GM19193 (cell line): Measurements from ENCODE around the gene ATP8A1.

Experiments
- POLR2A ChIP-seq: IDR thresholded peaks from 4 replicates; pipeline ENCODE4 v1.6.1; 2011; ENCODE audit not compliant: insufficient read depth, insufficient read length; ENCODE audit errors: extremely low read depth

The ATP8A1 gene

DNA sequence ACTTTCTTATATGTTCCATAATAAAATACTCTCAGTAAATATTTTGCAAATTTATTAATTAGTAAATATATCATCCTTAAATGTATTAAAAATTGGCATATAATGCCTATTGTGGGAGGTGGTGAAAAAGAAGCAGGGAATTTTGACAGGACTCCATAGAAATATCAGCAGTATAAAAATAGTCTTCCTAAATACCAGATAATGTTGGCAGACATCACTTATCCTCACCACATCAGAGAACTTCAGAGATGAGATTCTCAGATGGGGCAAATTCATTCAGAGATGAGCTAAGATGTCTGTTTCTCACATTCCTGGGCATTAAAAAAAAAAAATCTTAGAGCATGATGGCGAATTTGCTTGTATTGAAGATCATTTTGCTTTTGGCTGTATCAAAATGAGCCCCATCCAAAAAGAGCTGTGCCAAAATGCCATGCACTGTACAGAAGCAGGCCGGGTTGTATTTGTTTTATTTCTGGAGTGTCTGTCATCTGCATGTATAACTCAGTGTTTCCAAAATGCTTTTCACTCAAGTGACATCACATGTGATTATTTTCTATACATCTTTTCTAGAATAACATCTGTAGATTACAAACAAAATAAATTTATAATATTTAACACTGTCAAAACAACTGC, 41.7 kb downstream of the ATP8A1 start:
- TF ChIP-seq POLR2A: no peak

DNA sequence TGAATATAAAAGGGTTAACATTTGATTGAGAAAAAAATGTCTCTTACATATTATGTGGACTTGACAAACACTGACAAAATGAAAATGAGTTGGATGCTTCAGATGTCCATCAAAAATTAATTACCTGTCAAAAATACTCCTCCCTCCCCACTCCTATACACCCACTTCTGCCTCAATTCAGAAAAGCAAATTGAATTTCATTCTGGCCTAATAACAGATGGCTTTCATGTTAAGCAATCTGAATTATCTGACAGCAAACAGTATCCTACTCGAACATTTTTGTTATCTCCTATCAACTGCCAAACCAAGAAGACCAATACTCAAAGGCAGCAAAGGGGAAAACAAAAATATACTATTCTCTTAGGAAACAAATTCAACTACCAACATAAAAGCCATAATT, 44.0 kb downstream of the ATP8A1 start:
- TF ChIP-seq POLR2A: no peak

DNA sequence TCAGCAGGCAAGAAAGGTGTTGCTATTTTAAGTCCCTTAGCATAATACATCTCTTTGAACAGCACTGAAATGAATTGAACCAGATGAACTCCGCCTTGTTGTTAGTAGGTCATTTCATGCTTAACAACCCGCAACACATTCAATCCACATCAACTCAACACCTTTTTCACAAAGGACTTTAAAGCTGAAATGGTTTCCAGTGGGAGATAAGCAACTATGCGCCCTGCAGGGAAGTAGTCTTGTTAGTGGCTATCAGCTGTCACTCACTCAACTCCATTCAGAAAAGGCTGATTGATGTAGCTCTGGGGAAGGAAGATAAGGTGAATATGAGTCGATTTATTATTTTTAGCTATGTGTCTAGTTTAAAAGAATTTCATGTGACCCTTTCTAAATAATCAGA, 46.0 kb downstream of the ATP8A1 start:
- no peak for TF ChIP-seq POLR2A

DNA sequence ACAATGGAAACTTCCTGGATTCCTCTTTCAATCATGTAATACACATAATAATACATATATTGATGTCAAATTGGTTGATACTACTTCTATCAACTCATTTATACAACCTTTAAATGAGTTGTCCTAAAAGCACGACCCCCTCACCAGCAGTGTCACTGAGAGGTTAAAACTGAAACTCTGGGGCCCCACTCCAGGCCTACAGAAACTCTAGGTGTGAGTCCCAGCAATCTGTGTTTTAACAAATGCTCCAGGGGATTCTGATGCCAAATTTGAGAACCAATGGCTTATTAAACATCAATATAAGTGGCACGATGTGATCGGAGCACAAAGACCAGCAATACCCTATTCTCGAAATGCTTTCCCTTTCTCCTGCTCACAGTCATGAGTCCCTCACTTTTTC, 47.9 kb downstream of the ATP8A1 start:
- TF ChIP-seq POLR2A: no peak

DNA sequence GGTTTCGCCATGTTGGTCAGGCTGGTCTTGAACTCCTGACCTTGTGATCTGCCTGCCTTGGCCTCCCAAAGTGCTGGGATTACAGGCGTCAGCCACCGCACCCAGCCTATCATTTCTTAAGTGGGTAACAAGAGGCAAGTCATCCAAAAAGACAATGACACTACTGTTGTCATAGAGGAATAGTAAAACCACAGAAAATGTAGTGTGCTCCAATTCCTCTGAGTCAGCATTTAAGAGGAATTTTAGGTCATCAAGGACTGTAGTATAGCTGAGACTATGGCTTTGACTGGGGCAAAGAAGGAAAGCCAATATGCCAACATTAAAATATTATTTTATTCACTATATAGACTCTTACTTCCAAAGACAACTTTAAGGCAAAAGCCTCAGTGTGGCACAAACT, 48.4 kb downstream of the ATP8A1 start:
- TF ChIP-seq POLR2A: no peak

DNA sequence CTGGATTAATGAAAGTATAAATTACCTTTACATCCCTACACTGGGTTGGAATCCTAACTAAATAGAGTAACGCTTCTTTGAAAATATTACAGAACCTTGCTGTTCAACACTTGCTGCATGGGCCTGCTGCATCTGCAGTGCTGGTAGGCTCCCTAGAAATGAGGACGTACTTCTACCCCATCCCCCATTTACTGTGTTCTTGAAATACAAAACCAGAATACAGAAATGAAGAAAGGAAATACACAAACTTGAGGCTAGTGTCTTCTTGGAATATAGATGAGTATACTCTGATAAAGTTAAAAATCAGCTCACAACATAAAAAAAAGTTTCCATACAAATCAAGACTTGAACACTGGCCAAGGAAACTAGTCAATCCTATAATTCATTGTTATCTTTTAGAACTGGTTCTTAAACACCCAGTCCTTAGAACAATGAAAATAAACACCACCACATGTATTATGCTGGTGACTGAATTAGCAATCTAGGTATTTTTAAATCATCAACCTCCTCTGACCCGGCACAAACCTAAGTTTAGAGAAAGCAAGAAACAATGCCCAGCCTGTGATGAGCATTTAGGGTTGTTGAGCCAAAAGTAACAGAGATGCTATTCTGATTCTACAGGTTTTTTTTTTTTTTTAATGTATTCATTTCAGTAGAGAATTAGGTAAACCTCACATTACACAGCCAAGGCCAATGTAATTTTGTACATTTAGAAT, 49.7 kb downstream of the ATP8A1 start:
- TF ChIP-seq POLR2A: no peak

DNA sequence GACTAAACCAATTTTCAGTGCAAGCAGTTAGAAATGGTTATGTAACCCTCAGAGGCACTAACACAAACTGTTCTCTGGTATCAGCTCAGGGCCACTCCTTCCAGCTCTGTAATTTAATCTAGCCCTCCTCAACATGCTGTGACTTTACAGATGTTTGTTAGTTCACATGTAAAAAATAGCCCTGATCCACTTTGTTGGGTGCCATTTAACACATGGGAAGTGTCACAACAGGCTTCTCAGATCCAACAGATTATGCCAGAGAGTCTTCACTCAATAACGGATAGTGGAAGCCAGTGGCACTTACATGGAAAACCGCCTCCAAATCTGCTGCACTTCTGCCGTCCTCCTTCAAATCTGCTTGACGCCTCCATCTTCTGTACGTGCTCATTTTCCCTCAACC, 51.6 kb downstream of the ATP8A1 start:
- no peak for TF ChIP-seq POLR2A

DNA sequence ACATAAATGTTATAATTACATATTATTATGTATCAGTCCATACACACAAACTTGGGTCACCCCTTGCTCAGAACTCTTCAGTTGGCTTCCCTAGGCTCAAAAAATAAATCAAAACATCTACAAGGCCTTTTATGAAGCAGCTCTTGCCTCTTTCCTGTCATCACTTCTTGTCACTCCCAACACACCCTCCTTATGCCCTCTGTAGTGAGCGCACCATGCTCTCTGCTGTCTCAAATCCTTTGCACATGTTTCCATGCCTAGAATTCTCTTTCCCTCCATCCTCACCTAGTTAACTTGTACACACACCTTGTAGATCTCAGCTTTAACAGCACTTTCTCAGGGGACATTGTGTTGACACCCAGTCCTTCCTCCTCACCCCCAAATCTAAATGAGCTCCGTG, 53.0 kb downstream of the ATP8A1 start:
- no peak for TF ChIP-seq POLR2A

DNA sequence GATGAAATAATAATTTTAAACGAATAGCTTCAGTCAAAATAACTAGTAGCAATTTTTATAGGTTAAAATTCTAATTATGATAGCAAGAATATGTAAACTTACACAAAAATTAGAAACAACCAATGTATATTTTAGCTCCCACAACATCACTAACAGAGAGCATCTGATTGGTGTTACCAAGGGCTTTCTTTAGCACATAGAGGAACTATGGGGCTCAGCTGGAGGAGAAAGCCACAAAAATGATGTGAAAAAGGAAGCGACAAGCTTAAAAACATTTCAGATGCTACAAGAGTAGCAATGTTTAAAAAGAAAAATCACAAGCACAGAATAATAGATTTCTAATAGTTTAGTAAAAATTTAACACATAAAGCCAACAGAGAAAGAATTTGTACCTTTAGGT, 56.3 kb downstream of the ATP8A1 start:
- TF ChIP-seq POLR2A: no peak

DNA sequence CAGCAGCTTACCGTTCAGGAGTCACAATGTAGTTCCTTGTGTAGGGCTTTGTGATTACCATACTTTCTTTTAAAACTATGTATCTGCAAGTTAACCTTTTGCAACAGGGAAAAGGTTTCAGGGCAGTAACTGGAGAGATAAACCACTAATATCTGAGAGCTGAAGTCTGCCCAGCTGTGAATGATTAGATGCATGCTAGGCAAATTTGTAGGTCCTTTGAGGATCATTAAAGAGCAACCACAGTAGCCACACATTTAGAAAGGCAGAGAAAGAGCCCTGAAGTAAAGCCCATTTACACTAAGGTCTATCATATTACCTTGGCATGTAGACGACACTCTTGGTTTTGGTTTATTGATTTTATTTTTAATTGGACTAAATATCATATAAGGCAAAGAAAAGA, 60.0 kb downstream of the ATP8A1 start:
- TF ChIP-seq POLR2A: no peak

DNA sequence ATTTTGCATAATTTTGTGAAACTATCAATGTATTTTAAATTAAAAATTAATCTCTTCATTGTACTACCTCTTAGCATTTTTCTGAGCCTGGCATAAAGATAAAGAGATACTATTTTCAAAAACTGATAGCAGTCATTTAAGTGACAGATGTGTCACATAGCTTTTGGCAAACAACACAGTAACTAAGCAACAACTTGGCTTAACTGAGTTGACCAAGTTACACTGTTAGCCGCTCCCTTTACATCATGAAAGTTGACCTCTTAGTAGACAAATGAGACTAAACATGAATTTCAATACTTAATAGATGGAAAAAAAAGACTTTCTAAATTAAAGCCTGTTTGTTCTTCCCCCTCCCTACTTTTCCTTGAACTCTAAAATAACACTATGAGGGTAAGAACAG, 62.0 kb downstream of the ATP8A1 start:
- TF ChIP-seq POLR2A: no peak

DNA sequence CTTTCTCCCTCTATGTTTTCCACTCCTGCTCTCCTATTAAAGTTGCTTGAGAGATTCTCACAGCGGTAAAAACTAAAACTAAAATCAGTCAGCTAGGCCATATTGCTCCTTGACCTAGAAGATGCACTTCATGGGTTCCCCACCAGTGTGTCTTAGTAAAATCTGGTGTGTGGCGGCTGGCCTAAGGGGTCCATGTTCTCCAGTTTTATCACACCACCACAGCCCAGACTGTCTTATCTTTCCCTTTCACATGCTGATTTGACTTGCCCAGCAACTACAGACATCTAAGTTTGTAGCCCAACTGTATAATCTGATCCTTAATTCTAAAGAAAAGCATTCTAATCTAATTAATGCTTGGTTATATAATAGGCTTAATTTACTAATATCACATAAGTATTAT, 68.0 kb downstream of the ATP8A1 start:
- TF ChIP-seq POLR2A: no peak

DNA sequence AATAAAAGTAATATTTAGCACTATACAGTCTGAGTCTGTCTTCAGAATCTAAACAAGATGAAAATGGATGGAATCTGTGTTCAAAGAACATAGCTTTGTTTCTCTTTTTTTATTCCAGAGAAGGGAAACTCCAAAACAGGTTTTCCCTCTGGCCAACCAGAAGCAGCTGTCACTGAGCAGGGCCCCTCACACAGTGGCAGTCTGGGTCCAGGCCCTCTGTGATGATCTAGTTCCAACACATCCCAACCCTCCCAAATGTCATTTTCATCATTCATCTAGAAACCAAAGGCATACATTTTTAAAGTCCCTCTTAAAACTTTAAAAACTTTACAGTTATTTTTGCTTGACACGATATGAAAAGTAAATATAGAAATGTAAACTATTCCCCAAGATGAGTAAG, 70.1 kb downstream of the ATP8A1 start:
- TF ChIP-seq POLR2A: no peak

DNA sequence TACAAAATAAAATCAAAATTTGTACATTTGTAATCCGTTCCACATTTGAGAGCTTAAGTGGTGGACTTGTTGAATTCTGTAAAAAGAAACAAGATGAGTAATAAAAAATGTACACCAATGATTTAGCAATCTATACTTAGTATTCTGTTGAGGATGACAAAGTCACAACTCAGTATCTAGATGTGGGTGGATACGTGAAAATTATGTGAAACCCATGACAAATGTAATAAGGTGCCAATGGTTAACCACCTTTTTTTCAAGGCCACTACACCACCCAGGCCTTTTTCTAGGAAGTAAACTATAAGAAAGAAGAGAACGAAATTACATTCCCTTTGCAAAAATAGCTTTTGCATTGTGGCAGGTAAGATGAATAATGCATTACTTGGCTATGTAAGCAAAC, 77.0 kb downstream of the ATP8A1 start:
- TF ChIP-seq POLR2A: no peak

DNA sequence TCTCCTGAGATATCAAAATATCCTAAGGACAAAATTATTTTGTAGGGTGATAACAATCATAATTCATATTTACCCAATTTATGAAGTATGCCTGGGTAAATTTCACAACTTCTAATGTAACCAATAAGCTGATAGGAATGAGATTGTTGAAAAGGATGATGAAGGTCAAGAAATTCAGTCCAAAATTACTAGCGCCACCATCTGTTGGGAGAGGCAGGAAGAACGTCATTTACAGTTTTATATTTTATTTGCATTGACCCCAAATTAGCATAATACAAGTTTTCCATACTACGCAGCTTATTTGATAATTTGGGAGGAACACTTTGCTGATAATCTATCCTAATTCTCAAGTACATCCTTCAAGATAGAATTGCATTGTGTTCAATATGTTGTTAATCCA, 78.7 kb downstream of the ATP8A1 start:
- no peak for TF ChIP-seq POLR2A

DNA sequence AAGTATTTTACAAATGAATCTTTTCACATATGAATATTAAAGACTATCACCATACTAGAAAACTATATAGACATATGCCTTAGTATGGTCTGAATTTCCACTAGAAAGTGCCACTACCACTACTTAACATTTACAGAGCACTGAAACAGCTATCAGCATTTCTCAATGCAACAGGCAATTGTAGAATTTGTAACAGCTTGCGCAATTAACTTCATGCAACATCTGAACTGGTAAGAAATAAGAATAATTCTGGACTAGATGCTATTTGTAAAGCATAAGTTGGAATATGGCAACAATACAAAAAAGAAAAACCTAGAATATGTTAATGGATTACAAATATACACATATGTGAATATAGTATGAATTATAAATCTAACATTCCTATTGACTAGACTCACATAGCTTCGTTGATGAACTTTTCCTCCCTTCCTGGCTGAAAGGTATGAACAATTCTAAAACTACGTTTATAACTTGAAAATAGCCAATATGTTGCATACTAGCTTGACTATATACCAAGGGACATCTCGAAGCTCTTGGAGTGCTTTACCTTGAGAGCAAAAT, 82.0 kb downstream of the ATP8A1 start:
- TF ChIP-seq POLR2A: no peak
